NB4 (cell line): ENCODE results near the gene KCNQ5.

Experiments
- CTCF ChIP-seq: IDR thresholded peaks from one replicate; pipeline ENCODE4 v1.5.1; 2012; ENCODE audit warnings: low read depth, low read length
- MAX ChIP-seq: IDR thresholded peaks from 2 replicates; pipeline ENCODE4 v1.6.1; 2011; ENCODE audit warnings: low read depth, low read length
- MYC ChIP-seq: IDR thresholded peaks from 2 replicates; pipeline ENCODE4 v1.6.1; 2011; ENCODE audit warnings: low read depth, low read length
- POLR2A ChIP-seq: IDR thresholded peaks from 2 replicates; pipeline ENCODE4 v1.6.1; 2011; ENCODE audit warnings: mild to moderate bottlenecking; ENCODE audit not compliant: insufficient read length; ENCODE audit errors: extremely low read depth

GRCh38 chr6:72651967-72652956, 30.4 kb downstream of the KCNQ5 start:
- TF ChIP-seq CTCF (no peak), MAX (no peak), POLR2A (no peak), MYC (no peak)
